Right renal pelvis (tissue), 4 donors: ENCODE results near the gene ADAMTS9. TPM values are rescaled to one million over a fixed set of nuclear protein-coding genes. Genes with fewer than 3 reads are reported as not detected.

Experiments
- DNase-seq, 4 donors: peaks; one replicate each; pipeline ENCODE4 v3.0.0-alpha.2; 2013; ENCODE audit warnings: low read depth in 4 of 4, low spot score in 3 of 4, missing footprints in 1 of 4
- polyA plus RNA-seq, 4 donors: library from polyadenylated mRNA; unstranded; fragments of 120-200 nt; gene quantifications; one replicate each; pipeline ENCODE4 v1.2.1, GENCODE V29; 2013; ENCODE audit not compliant: insufficient read length in 4 of 4

The ADAMTS9 gene
- polyA plus RNA-seq, 4 donors, result 139 to 178 (median 143) TPM

DNA sequence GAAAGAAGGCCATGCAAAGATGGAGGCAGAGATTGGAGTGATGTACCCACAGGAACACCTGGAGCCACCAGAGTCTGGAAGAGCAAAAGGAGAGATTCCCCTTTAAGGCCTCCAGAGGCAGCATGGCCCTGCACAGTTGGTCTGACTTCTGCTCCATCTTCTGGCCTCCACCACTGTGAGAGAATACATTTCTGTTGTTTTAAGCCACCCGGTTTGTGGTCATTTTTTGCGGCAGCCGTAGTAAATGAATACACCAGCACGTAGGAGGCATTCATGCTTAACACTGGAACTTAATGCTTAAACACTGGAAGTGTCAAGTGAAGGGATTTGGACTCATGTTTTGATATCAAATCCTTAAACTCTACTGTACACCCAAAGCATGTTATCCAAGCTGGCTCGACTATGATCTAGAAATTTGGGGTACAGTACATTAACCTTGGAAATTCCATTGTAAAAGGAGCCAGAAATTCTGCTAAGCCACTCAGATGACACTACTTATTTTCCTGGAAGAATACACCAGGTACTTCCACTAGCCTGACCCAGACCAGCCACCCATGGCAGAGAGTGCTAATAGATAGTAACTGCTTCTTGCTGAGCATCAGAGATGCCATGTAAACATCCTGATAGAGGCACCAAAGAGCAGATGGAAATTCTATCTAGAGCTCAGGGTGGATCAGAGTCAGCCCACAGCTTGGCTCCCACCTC, 190.9 kb downstream of the ADAMTS9 start:
- no peak for DNase-seq

DNA sequence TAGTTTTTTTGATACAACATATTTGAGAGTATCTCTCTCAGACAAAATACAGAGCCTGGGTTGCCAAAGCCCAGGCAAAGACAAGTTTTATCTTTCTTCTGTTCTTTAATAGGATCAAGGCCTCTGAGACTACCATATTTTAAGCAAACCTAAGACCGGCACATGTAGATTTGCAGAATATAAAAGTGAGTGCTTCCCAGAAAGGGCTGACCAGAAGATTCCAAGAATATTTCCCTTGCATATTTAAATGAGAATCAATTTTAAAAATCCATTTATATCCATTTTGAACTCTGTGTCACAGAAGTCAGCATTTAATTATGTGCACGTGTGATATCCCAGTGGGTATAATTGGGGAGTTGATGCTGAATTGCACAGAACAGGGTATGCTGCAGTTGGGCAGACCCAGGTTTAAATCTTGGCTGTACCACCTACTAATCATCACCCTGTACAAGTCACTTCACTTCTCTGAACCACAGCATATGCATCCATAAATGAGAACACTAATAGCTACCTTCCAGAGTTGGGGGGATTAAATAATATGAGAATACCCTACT, 191.9 kb downstream of the ADAMTS9 start:
- DNase-seq, result no peak

DNA sequence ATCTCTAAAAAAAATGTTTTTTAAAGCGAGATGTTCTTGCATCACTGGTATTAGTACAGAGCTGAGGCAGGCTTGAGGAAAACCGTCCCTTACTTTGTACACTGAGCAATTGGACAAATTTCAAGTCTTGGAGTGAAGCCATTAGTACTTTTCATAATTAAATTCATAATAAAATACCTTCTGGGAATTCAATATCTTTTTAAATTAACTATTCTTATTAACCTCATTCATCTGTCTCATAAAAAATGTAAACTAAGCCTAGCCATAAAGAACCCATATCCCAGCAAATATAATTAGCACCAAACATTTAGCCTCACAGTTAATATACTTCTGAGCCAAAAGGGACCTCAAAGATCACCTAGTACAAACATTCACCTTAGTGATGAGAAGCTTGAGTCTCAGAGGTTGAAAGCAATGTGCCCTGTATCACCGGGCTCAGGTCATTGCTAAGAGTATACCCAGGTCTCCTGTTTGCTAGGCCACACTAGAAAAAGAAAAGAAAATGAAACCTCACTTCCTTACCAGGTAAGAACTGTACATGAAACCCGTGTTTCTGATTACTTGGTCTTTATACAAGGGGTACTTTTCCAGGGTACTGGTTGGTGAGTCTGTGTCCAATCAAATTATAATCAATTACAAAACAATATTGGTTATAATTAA, 192.5 kb downstream of the ADAMTS9 start:
- no peak for DNase-seq

DNA sequence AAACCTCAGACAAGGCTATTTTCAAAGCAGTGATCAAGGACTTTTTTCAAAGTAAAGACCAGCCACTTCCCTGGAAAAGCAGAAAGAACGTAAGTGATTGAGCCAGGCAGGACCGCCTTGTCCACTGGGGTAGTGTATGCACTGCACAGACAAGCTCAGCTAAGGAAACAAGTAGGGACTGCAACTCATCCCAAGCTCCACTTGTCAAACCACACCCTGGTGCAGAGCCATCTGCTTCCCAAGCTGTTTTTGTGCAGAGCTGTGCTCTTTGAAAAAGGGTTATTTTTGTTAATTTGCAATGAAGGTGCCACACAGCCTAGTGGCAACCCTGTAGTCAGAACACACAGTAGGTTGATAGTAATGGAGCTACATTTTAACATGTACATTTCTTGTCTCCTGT, 193.3 kb downstream of the ADAMTS9 start:
- no peak for DNase-seq

DNA sequence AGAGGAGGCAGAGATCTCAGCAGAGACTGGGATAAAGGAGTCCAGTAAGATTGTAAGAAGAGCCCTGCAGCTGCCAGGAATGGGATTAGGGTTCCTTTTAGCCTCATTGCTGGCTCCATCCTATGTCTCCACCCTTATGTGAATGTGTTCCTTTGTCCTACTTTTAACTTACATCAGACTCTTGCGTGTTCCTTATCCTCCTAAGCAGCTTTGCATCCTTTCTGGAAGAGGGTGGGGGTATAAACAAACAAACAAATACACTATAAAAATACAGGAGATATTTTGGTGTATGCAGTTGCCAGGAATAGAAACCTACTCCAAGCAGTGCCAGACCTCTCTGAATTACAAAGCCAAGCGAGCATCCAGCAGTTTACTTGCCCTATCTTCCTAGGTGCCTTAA, 194.7 kb downstream of the ADAMTS9 start:
- DNase-seq, result no peak

DNA sequence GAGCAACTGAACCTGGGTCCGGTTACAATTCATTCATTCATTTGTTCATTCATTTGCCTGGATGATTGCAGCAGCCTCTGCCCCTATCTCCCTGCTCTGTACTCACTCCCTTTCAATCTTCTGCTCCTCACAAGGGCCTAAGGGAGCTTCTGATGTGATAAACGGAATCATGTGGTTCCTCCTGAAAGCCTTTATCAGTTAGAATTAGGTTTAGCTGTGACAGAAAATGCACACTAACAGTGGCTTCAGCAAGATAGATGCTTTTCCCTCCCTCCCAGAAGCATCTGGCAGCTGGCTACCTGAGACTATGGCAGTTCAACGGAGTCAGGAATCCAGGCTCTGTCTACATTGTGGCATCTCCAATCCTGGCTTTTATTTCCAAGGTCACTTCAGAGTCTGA, 196.0 kb downstream of the ADAMTS9 start:
- DNase-seq, result no peak

- no peak for DNase-seq
Observed at GRCh38 chr3:64490180-64490724, 197.5 kb downstream of the ADAMTS9 start.

DNA sequence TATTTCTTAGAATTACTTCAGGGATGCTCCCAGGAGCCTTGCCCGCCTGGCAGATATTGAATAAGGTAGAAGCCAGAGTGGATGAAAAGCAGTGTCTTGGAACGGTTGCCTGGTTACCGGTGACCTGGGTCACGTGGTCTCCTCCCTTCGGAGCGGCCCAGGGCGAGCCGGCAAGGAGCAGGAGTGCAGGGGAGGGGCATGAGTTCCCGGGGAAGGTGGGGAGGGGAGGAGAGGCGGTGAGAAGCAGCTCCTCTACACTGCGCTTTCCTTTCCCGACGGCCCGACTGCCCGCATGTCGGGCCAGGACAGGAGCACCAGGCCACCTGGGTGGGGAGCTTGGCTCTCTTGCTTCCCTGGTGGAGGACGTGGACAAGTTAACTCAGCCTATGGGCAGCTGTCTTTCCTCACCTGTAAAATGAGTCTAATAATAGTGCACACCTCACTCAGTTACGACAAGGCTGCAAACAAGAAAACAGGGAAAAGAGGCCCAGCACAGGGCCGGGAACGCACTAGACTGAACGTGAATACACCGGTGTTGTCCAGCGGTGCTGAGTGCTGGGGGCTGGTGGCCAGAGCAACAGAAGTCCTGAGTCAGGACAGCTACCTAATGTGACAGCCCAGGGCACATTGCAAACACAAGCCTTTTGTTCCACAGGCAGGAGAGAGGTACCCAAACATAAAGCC, 198.3 kb downstream of the ADAMTS9 start:
- peak; percentile 61 to 86 (median 79) for DNase-seq

DNA sequence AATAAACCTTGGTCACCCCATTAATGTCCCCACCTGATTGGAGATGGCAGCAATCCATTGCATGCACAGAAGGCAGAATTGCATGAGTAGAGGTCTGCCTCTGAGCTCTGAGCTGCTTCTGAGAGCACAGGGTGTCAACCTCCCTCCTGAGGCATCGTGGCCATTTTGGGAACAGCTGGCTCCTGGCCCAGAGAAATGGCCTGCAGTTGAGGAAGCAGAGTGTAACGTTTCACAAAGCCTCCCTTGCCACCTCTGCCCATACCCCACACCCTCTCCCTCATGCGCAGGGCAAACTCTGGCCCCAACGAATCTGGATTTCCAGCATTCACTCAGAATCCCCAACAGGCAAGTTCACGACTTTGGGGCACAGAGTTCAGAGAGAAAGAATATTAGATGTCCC, 198.9 kb downstream of the ADAMTS9 start:
- peak in 1 of 4 donors; percentile 33 for DNase-seq

DNA sequence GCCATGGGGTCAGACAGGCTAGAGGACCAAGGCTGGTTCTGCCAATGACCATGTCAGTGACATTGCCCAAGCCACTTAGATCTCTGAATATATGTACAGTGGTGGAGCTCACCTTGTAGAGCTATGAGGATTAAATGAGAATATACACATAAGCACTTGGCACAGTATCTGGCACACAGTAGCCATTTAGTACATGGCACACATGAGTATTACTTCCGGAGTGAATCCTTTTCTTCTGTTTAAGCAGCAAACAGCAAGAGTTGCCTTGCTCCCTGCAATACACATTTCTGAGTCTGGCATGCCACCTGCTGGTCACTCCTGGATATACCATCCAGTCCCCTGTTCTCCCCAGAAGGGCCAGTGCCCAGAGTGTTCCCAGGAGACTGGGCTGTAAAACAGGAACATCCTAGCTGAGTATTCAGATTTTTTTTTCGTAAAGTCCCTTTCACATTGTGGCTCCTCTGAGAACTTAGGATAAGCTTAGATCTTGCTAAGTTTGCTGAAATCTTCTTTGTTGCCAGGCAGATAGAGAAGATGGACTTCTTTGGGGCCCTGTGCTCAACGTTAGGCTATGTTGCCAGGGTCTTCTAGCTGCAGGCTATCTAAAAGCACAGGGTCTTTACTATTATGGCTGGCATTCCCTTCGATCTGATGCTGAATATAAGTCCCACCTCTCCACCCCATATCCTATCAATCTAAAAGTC, 203.4 kb downstream of the ADAMTS9 start:
- peak in 3 of 4 donors; percentile 68 to 73 (median 72) for DNase-seq

DNA sequence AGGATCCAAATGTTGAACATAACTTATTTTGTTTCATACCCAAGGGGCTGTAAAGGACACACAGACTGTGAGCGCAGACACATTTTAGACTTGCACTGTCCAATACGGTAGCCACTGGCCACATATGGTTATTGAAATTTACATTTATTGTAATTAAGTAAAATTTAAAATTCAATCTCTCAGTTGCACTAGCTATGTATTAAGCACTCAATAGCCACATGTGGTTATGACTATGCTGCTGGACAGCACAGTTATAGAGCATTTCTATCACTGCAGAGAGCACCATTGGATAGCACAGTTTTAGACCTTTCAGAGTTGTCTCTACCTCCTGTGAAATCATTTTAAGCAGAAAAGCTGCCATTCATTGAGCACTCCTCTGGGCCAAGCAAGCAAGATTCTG, 204.3 kb downstream of the ADAMTS9 start:
- DNase-seq, result no peak

DNA sequence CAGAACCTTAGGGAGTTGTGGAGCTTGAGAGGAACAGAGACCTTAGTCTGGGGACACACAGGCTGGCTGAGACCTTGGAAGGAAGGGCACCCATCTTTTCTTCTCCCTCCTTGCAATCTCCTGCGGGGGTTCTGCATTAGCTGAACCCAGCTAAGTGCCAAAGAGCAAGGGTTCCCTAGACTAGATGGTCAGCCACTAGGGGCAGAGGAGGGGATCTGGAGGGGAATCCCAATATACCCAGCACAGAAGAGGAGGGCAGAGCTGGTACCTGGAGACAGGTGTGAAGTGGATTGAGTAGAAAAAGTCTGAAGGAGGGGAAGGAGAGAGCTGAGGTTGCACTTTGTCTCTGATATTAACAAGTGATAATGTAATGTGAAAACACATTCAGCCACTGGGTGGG, 212.8 kb downstream of the ADAMTS9 start:
- DNase-seq, result no peak

GRCh38 chr3:64473466-64473865, 214.3 kb downstream of the ADAMTS9 start:
- DNase-seq, result no peak

DNA sequence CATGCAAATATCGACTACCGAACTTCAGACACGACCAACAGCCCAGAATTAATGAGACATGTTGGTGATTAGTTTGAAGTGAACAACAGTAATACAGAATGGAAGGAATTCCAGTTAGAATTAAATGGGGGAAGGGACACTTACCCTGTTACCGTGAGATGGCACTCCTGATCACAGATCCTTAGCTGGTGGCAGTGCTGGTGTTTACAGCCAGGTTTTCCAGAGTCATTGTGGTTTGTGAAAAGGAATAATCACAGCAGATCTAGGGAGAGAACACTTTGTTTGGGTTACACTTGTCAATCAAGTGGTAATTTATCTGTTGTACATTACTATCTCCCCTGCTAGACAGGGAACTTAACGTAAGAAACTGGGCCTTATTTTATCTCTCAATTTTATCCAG, 217.4 kb downstream of the ADAMTS9 start:
- no peak for DNase-seq

DNA sequence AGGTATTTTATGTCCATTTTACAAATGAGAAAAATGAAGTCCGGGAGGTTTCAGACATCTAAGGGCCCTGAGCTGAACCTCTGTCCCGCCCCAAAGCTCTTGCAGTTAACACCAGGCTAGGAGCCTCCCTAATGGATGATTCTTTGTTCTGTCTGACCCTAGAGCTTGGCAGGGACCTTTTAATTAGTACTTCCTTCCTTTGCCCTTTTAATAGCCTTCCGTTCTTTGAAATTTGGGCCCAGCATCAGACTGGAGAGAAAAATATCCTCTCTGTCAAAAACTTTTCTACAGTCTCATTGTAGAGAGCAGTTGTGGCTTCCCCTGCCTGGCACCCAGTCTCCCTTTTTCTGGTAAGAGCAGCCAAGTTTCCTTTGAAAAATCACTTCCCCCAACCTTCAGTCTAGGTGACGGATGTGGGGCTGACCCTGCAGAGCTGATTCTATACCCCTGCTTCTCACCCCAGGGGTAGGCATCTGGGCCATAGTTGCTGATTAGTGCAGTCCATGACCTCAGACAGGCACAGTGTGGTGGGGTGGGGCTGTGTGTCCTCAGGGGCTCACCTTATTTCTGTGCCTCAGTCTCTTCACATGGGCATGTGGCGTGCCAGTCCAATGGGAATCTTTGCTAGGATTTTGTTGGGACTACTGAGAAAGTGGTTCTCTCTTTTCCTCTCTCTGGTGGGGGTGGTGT, 220.4 kb downstream of the ADAMTS9 start:
- DNase-seq, result no peak
